NCI-H2196 (cell line): Measurements from ENCODE around the gene MRRF.
"Not testable (repeated sequence)": the region's sequence is repeated elsewhere in the genome, so short reads cannot be mapped to it uniquely, and the experiment has no call there.

Source experiments
- DNase-seq: peaks from one replicate; lab custom pipeline; 2025; ENCODE audit not compliant: unreplicated experiment; lab: John Stamatoyannopoulos, UW

The MRRF gene

DNA sequence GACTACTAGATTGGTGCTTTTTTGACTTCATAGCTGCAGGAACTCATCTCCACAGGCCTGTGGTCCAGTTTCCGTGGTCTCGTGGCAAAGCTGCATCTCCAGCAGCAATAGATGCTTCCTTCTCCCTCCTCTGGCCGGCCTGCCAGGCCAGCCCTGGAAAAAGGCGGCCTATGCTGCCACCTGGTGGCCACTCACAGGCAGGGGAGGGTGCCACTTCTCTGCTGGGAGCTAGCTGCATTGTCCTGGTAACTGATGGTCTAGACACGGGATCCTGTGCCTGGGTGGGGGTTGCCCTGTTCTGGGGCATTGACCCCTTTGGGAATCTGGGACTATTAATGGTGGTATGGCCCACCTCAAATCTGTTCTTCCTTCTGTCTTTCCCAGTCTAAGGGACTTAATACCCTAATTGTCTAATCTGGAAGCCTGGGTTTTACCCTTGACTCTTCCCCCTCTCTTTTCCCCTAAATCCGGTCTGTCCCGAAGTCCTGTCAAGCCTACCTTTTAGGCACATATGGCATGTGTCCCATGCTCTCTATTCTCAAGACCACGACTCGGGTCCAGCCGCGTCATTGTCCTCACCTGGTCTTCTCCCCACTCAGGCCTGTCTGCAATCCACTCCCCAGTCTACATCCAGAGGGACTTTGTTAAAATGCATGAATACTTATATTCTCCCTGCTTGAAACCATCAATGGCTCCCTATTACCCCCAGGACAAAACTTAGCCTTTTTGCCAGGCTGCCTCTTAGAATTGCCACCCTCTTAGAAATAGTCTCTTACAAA is 86.1 kb downstream of the MRRF start:
- DNase-seq: peak; percentile 72

DNA sequence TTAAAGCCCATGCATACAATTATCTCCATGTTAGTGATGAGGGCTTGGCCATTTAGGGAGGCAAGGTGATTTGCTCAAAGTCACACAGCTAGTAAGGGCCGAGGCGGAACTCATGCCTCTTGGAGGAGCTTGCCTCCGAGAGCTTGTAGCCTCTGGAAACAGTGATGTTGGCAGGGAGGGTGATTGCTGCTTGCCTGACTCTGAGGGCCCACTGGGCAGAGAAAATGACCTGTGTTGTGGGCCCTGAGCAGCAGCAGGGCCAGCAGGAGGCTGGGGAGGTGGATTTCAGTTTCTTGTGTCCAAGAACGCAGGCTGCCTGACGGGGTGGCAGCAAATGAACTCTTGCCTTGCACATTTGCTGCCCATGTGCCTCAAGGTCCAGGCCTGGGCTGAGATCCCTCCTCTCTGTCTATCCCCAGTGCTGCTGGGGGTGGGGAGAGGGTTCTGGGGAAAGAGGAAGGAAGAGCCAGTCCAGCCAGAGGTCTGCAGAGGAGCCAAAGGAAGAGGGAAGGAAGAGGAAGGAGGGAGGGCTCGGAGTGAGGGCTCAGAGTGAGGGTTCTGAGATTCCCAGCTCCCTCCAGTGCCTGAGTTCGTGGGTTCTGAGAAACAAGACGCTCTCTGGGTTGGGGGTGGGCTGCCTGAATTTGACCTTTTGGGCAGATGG is 90.0 kb downstream of the MRRF start:
- no peak for DNase-seq

- DNase-seq: no peak
Observed at GRCh38 chr9:122355336-122355875, 90.7 kb downstream of the MRRF start.

DNA sequence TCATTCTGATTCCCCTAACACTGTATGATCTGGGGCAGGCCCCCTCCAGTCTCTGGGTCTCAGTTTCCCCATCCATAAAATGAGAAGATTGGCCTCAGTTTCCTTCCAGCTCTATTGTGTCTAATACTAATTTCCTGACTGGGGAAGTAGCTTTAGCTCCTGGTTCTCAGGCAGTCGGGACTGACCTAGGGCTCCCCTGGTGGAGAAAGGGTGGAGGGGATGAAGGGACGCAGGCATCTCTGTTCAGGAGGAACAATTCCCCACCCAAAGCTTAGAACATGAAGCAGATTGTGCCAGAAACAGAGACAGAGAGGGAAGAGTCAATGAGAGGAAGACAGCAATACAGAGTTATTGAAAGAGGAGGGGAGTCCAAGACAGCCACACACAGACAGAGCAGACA is 91.9 kb downstream of the MRRF start:
- no peak for DNase-seq

- no peak for DNase-seq
Observed at GRCh38 chr9:122360891-122361290, 96.2 kb downstream of the MRRF start.

DNA sequence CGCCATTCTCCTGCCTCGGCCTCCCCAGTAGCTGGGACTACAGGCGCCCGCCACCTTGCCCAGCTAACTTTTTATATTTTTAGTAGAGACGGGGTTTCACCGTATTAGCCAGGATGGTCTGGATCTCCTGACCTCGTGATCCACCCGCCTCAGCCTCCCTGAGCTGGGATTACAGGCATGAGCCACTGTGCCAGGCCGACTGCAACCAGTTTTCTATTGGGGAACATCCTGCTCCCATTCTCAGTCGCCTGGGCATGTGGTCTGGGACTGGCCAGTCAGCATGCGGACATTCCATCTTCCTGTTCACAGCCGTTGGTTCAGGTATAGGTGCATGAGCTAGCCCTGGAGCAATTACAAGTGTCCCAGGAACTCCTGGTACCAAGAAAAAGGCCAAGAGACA is 98.4 kb downstream of the MRRF start:
- DNase-seq: not testable (repeated sequence)

- no peak for DNase-seq
Observed at GRCh38 chr9:122364117-122364782, 99.6 kb downstream of the MRRF start.

- no peak for DNase-seq
Observed at GRCh38 chr9:122364783-122365150, 100.1 kb downstream of the MRRF start.

DNA sequence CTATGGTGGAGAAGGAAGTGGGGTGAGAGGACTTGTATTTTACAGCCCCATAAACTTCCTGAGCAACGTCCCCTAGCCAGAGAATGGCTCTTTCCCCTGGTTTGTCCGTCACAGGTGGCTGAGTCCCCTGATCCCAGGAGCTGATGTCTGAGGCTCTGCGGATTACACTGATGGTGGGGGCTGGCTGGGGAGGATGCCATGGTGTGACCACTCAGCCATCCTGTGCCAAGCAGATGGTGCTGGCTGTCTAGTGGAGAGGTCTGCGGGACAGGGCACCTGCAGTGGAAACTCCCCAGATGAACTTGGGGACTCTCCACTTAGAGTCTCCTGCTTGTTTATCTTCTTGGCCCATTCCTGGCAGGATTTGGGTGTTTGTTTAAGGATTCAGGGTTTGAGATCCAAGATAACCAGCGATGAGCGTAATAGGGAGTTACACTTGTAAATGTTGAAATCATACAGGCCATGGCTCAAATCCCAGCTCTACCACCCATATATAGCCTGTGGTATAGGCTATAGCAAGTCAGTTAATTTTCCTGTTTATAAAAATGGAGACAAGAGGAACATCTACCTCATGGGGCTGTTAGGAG is 101.5 kb downstream of the MRRF start:
- no peak for DNase-seq

GRCh38 chr9:122367065-122367464 is 102.4 kb downstream of the MRRF start:
- no peak for DNase-seq

- no peak for DNase-seq
Observed at GRCh38 chr9:122367774-122368460, 103.2 kb downstream of the MRRF start.

GRCh38 chr9:122368642-122369041 is 104.0 kb downstream of the MRRF start:
- DNase-seq: no peak

DNA sequence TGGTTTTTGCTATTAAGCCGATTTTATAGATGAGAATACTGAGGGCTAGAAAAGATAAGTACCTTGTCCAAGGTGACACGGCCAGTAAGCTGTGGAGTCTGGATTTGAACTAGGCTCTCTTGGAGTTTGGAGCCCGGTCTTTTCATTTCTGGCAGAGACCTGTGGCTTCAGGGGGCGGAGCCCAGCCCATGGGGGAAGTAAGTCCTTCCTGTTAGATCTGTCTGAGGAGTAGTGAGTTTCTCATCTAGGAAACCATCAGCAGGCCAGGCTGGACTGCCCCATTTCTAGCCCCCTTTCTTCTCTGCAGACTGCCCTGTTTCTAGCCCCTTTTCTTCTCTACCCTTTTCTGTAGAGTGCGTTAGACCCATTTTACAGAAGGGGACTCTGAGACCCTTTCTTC is 105.6 kb downstream of the MRRF start:
- DNase-seq: no peak

DNA sequence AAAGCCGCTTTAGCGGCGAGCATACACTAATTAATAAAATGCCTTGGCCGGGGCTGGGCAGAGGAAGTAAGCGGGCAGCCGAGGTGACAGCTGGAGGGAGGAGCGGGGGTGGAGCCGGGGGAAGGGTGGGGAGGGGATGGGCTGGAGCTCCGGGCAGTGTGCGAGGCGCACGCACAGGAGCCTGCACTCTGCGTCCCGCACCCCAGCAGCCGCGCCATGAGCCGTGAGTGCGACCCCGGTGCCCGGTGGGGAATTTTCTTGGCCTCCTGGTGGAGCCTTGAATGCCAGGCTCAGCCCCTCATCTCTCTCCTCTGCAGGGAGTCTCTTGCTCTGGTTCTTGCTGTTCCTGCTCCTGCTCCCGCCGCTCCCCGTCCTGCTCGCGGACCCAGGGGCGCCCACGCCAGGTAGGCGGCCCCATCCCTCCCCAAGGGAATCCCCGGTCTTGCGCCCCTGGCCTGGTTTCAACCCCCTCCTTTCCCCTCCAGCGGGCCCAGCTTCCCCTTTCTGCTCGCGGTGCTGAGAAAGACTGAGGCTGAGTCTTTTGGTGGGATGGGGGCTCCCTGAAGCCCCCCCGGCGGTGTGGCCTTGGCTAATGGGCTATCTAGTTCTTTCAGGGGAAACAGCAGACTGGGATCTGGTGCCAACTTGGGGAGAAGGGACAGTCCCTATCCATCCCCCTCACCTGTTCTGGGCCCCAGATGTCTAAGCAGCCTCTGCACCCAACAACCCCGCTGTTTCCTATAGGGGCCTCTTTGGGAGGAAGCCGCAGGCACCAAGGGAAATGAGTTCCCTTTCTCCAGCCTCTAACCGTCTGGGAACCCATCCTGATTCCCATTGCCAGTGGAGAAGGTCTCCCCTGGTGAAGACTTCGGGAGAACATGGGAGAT is 106.4 kb downstream of the MRRF start, which contains the start of gene PTGS1:
TSS of gene PTGS1 (plus strand) at position 156 of the 887 bp plus-strand sequence. CDS start at position 217, 61 bp downstream.
- no peak for DNase-seq

DNA sequence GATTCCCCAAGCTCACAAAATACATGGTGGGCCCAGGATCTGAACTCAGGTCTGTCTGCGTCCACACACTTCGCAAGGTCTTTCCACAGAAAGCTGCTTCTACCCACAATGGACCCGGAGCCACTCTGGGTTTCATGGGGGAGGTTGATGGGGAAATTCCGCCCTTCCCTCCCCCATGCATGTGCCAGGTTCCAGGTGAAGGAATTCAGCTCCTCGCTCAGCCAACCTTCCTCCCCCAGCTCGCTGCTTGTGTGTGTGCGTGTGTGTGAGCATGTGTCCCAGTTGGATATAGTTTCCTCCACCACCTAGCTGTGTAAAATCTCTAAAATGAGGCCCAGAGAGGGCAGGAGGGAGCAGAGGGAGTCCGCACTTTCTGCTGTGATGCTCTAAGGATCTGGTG is 107.2 kb downstream of the MRRF start:
- no peak for DNase-seq

- DNase-seq: peak; percentile 23
Observed at GRCh38 chr9:122372856-122373845, 108.5 kb downstream of the MRRF start.

DNA sequence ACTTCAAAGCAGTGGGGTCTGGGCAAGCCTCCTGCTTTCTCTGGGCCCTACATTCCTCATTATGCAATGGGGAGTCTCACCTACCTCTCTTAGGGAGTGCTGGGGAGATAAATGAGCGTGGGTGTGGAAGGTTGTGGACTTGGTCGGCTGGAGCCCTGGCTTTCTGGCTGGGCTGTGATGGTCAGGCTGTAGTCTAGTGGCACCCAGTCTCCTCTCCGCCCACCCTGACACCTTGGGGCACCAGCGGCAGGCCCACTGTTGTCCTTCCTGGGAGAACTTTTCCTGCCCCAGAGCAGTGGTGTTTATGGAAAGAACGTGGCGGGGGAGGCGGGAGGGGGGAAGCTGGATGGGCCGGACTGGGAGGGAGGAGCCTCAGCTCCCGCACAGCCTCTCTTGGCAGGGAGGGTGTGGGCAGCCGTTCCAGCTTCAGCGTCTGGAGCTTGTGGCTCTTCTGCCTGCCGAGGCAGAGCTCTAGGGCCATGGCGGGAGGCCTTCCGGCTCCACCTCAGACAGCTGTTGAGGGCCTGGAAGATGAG is 110.3 kb downstream of the MRRF start:
- peak; percentile 65 for DNase-seq

GRCh38 chr9:122376796-122377195 is 112.1 kb downstream of the MRRF start:
- no peak for DNase-seq
